GM23338 (cell line): ENCODE results near the gene CRISPLD2. TPM values are rescaled to one million over a fixed set of nuclear protein-coding genes. Genes with fewer than 3 reads are reported as not detected.

Source experiments
- ATAC-seq: fragments of 200-7000 bp; cut with Tn5 transposase; 3 replicates; pipeline ENCODE4 v1.9.1; 2020
- DNase-seq: peaks from one replicate; pipeline ENCODE4 v3.0.0-alpha.2; 2015; ENCODE audit warnings: low spot score
- H2AFZ ChIP-seq: fragments of 200-600 bp; sonication (generic); 2 replicates; pipeline ENCODE4 v1.8.0; 2016; ENCODE audit warnings: antibody characterized with exemption, mild to moderate bottlenecking, moderate library complexity
- H3F3A ChIP-seq: fragments of 200-600 bp; sonication (generic); replicated peaks from 2 replicates; pipeline ENCODE4 v1.8.0; 2017; ENCODE audit warnings: antibody characterized with exemption, mixed run types, low read depth
- H3K27ac ChIP-seq: fragments of 200-600 bp; sonication (generic); 2 replicates; pipeline ENCODE4 v1.6.1; 2016; ENCODE audit warnings: low read depth
- H3K27me3 ChIP-seq: fragments of 200-600 bp; sonication (generic); 2 replicates; pipeline ENCODE4 v1.8.0; 2016; ENCODE audit warnings: mild to moderate bottlenecking, mixed run types, moderate library complexity; ENCODE audit not compliant: insufficient read depth
- H3K36me3 ChIP-seq: fragments of 200-600 bp; sonication (generic); 2 replicates; pipeline ENCODE4 v1.8.0; 2016; ENCODE audit warnings: mild to moderate bottlenecking; ENCODE audit not compliant: insufficient read depth
- H3K4me1 ChIP-seq: fragments of 200-600 bp; sonication (generic); 2 replicates; pipeline ENCODE4 v1.8.0; 2016; ENCODE audit warnings: mild to moderate bottlenecking, moderate library complexity; ENCODE audit not compliant: insufficient read depth
- H3K4me2 ChIP-seq: fragments of 200-600 bp; sonication (generic); 2 replicates; pipeline ENCODE4 v1.7.1; 2017; ENCODE audit warnings: mixed run types
- H3K4me3 ChIP-seq: fragments of 200-600 bp; sonication (generic); 2 replicates; pipeline ENCODE4 v1.6.1; 2016; ENCODE audit warnings: mixed run types
- H3K79me2 ChIP-seq: fragments of 200-600 bp; sonication (generic); replicated peaks from 2 replicates; pipeline ENCODE4 v1.8.0; 2017; ENCODE audit warnings: mild to moderate bottlenecking; ENCODE audit not compliant: insufficient read depth
- H3K9me2 ChIP-seq: fragments of 200-600 bp; sonication (generic); 2 replicates; pipeline ENCODE4 v1.8.0; 2017; ENCODE audit not compliant: insufficient read depth
- H4K20me1 ChIP-seq: fragments of 200-600 bp; sonication (generic); replicated peaks from 2 replicates; pipeline ENCODE4 v1.8.0; 2017; ENCODE audit warnings: mild to moderate bottlenecking; ENCODE audit not compliant: insufficient read depth
- H3K27ac Mint-ChIP-seq: 2 replicates; pipeline ENCODE4 v1.8.0; 2020; ENCODE audit warnings: inconsistent platforms, mild to moderate bottlenecking, moderate library complexity, mixed read lengths
- H3K27me3 Mint-ChIP-seq: 3 replicates; pipeline ENCODE4 v1.8.0; 2022; ENCODE audit warnings: low read depth, mild to moderate bottlenecking, moderate library complexity, mixed read lengths, inconsistent platforms; ENCODE audit not compliant: insufficient read depth, poor library complexity
- H3K36me3 Mint-ChIP-seq: 3 replicates; pipeline ENCODE4 v1.8.0; 2021; ENCODE audit warnings: low read depth, mild to moderate bottlenecking, inconsistent platforms, moderate library complexity, mixed read lengths
- H3K4me1 Mint-ChIP-seq: 3 replicates; pipeline ENCODE4 v1.8.0; 2020; ENCODE audit warnings: mild to moderate bottlenecking, inconsistent platforms, mixed read lengths
- H3K4me3 Mint-ChIP-seq: 3 replicates; pipeline ENCODE4 v1.8.0; 2021; ENCODE audit warnings: moderate library complexity, mild to moderate bottlenecking, inconsistent platforms, mixed read lengths
- H3K9me3 Mint-ChIP-seq: 3 replicates; pipeline ENCODE4 v1.8.0; 2020; ENCODE audit warnings: moderate library complexity, mild to moderate bottlenecking, inconsistent platforms, mixed read lengths
- CREB1 ChIP-seq: fragments of 250-450 bp; sonication (Bioruptor Pico); IDR thresholded peaks from 2 replicates; pipeline ENCODE4 v1.5.0; 2020; ENCODE audit warnings: low read depth, mild to moderate bottlenecking, moderate library complexity
- NANOG ChIP-seq: IDR thresholded peaks from 2 replicates; pipeline ENCODE4 v1.6.1; 2016; ENCODE audit warnings: antibody characterized with exemption, borderline replicate concordance
- POLR2AphosphoS5 ChIP-seq: IDR thresholded peaks from 2 replicates; pipeline ENCODE4 v1.6.1; 2016; ENCODE audit warnings: antibody characterized with exemption, low read depth
- polyA plus RNA-seq: library from polyadenylated mRNA; unstranded; fragments of >200 nt; fragmentation: Nextera tagmentation; extraction: Ambion mirVana; gene quantifications from 2 replicates; pipeline ENCODE4 v1.2.1, GENCODE V29; 2016
- total RNA-seq: library from RNA; depleted of rRNA; stranded (reverse); fragments of >200 nt; shearing (Covaris generic); gene quantifications from 2 replicates; pipeline ENCODE4 v1.2.3, GENCODE V29; 2014
- TF ChIP-seq, protein P1 (sequence below), 2 experiments: fragments of 200-600 bp in 1 of 2; sonication (generic) in 1 of 2; conservative IDR thresholded peaks; 2 replicates each; pipeline versions ENCODE4 v1.5.1 to v1.6.1; 2016 to 2017; ENCODE audit warnings: antibody characterized with exemption in 2 of 2, low read depth in 2 of 2, mild to moderate bottlenecking in 2 of 2, moderate library complexity in 1 of 2
- TF ChIP-seq, protein P2 (sequence below): IDR thresholded peaks from 2 replicates; pipeline ENCODE4 v1.6.1; 2016; ENCODE audit warnings: antibody characterized with exemption
- TF ChIP-seq, protein P3 (sequence below): fragments of 250-450 bp; sonication (Bioruptor Pico); IDR thresholded peaks from 2 replicates; pipeline ENCODE4 v1.5.0; 2020; ENCODE audit warnings: mild to moderate bottlenecking, moderate library complexity

Gene CRISPLD2
- total and polyA plus RNA-seq, 2 experiments from 2014 or later = 2.6 to 8.3 TPM

DNA sequence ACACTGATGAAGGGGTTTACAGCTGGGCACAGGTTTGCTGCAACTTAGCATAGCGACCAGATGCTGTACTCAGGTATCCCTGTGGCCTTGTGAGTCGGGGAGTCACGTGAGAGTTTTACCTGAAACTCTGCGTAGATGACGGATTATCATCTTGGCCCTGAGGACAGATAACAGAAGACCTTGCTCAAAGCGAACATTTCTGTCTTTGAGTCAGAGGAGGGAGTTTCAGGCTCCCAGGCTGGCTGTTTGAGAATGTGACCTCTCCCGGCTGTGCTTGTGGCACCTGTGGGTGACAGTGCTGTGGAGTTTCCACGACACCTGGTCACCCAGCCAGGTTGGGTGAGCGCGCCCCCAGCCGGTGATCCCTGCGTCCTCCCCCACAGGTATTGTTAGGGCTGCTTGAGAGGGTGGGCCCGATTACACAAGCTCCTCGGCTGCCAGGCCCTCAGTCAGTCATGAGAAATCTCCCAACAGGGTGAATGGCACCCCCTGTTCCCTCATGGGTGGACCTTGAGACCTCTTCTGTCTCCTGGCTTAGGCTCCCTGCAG, 44.4 kb upstream of the CRISPLD2 start:
- H3K36me3 Mint-ChIP-seq = peaks cover 93% of the 10 kb centered on the region
- H3K27ac ChIP-seq = no peak overlapping the region
- TF ChIP-seq CREB1 (CRISPR knock-in tag) = no peak
- TF ChIP-seq, protein P1, sequence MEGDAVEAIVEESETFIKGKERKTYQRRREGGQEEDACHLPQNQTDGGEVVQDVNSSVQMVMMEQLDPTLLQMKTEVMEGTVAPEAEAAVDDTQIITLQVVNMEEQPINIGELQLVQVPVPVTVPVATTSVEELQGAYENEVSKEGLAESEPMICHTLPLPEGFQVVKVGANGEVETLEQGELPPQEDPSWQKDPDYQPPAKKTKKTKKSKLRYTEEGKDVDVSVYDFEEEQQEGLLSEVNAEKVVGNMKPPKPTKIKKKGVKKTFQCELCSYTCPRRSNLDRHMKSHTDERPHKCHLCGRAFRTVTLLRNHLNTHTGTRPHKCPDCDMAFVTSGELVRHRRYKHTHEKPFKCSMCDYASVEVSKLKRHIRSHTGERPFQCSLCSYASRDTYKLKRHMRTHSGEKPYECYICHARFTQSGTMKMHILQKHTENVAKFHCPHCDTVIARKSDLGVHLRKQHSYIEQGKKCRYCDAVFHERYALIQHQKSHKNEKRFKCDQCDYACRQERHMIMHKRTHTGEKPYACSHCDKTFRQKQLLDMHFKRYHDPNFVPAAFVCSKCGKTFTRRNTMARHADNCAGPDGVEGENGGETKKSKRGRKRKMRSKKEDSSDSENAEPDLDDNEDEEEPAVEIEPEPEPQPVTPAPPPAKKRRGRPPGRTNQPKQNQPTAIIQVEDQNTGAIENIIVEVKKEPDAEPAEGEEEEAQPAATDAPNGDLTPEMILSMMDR (conservative IDR thresholded peaks at IDR 0.05; ENCODE audit: low read depth in 2 of 2) = 0 out of 4 replicates have a peak, but pooled peaks of 1 of the 2 experiments have one; percentile 4
- no peak overlapping the region for H3K4me3 Mint-ChIP-seq
- H3K4me2 ChIP-seq = no peak overlapping the region
- no peaks in the 10 kb centered on the region for H3K4me1 ChIP-seq
- peaks cover 18% of the 10 kb centered on the region; the same call in 1 of the 2 replicates for H3F3A ChIP-seq
- no peak overlapping the region for H2AFZ ChIP-seq
- H3K4me3 ChIP-seq = no peak overlapping the region
- H3K27me3 Mint-ChIP-seq = peaks cover 2% of the 10 kb centered on the region
- H3K9me2 ChIP-seq = no peaks in the 10 kb centered on the region
- peaks cover 66% of the 10 kb centered on the region for H3K36me3 ChIP-seq
- peak overlapping the region; percentile 19; the same call in 1 of the 2 replicates for H3K27ac Mint-ChIP-seq
- no peaks in the 10 kb centered on the region for H3K9me3 Mint-ChIP-seq
- H3K27me3 ChIP-seq = no peaks in the 10 kb centered on the region
- ATAC-seq (no peak), DNase-seq (no peak)
- peaks cover 11% of the 10 kb centered on the region; the same call in 1 of the 2 replicates for H3K79me2 ChIP-seq
- H3K4me1 Mint-ChIP-seq = no peaks in the 10 kb centered on the region
- H4K20me1 ChIP-seq = peaks cover 20% of the 10 kb centered on the region

DNA sequence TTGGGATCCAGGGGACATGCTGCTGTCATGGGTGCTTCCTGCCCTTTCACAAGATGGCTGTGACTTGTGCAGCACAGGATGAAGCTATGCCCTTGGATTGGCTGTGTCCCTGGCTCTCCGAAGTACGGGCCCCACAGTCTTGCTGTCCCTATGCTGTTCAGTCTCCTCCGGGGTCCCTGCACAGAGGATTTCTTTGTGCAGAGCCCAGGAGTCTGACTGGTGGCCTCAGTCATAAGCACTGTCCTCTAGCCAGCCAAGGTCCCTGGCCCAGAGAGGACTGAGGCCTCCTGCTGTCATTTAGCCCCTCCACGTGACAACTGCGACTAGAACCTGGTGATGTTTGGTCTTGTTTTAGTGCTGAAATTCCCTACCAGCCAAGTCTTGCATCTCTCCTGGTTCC, 42.4 kb upstream of the CRISPLD2 start:
- Histone ChIP-seq H3K36me3 (peaks cover 57% of the 10 kb centered on the region), H3F3A (peaks cover 20% of the 10 kb centered on the region), H3K27me3 (no peaks in the 10 kb centered on the region), H2AFZ (no peak overlapping the region), H3K79me2 (no peaks in the 10 kb centered on the region; the same call in 1 of the 2 replicates), H3K9me2 (no peaks in the 10 kb centered on the region), H3K4me2 (no peak overlapping the region), H3K4me1 (no peaks in the 10 kb centered on the region), H3K4me3 (no peak overlapping the region), H3K27ac (no peak overlapping the region), H4K20me1 (peaks cover 9% of the 10 kb centered on the region)
- Mint-ChIP-seq H3K9me3 (no peaks in the 10 kb centered on the region), H3K27ac (no peak overlapping the region), H3K36me3 (peaks cover 82% of the 10 kb centered on the region), H3K27me3 (no peaks in the 10 kb centered on the region), H3K4me1 (no peaks in the 10 kb centered on the region), H3K4me3 (no peak overlapping the region)
- no peak for ATAC-seq
- DNase-seq = no peak
- TF ChIP-seq NANOG (no peak), POLR2AphosphoS5 (no peak)
- TF ChIP-seq, protein P2, sequence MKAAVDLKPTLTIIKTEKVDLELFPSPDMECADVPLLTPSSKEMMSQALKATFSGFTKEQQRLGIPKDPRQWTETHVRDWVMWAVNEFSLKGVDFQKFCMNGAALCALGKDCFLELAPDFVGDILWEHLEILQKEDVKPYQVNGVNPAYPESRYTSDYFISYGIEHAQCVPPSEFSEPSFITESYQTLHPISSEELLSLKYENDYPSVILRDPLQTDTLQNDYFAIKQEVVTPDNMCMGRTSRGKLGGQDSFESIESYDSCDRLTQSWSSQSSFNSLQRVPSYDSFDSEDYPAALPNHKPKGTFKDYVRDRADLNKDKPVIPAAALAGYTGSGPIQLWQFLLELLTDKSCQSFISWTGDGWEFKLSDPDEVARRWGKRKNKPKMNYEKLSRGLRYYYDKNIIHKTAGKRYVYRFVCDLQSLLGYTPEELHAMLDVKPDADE = no peak
- TF ChIP-seq, protein P3, sequence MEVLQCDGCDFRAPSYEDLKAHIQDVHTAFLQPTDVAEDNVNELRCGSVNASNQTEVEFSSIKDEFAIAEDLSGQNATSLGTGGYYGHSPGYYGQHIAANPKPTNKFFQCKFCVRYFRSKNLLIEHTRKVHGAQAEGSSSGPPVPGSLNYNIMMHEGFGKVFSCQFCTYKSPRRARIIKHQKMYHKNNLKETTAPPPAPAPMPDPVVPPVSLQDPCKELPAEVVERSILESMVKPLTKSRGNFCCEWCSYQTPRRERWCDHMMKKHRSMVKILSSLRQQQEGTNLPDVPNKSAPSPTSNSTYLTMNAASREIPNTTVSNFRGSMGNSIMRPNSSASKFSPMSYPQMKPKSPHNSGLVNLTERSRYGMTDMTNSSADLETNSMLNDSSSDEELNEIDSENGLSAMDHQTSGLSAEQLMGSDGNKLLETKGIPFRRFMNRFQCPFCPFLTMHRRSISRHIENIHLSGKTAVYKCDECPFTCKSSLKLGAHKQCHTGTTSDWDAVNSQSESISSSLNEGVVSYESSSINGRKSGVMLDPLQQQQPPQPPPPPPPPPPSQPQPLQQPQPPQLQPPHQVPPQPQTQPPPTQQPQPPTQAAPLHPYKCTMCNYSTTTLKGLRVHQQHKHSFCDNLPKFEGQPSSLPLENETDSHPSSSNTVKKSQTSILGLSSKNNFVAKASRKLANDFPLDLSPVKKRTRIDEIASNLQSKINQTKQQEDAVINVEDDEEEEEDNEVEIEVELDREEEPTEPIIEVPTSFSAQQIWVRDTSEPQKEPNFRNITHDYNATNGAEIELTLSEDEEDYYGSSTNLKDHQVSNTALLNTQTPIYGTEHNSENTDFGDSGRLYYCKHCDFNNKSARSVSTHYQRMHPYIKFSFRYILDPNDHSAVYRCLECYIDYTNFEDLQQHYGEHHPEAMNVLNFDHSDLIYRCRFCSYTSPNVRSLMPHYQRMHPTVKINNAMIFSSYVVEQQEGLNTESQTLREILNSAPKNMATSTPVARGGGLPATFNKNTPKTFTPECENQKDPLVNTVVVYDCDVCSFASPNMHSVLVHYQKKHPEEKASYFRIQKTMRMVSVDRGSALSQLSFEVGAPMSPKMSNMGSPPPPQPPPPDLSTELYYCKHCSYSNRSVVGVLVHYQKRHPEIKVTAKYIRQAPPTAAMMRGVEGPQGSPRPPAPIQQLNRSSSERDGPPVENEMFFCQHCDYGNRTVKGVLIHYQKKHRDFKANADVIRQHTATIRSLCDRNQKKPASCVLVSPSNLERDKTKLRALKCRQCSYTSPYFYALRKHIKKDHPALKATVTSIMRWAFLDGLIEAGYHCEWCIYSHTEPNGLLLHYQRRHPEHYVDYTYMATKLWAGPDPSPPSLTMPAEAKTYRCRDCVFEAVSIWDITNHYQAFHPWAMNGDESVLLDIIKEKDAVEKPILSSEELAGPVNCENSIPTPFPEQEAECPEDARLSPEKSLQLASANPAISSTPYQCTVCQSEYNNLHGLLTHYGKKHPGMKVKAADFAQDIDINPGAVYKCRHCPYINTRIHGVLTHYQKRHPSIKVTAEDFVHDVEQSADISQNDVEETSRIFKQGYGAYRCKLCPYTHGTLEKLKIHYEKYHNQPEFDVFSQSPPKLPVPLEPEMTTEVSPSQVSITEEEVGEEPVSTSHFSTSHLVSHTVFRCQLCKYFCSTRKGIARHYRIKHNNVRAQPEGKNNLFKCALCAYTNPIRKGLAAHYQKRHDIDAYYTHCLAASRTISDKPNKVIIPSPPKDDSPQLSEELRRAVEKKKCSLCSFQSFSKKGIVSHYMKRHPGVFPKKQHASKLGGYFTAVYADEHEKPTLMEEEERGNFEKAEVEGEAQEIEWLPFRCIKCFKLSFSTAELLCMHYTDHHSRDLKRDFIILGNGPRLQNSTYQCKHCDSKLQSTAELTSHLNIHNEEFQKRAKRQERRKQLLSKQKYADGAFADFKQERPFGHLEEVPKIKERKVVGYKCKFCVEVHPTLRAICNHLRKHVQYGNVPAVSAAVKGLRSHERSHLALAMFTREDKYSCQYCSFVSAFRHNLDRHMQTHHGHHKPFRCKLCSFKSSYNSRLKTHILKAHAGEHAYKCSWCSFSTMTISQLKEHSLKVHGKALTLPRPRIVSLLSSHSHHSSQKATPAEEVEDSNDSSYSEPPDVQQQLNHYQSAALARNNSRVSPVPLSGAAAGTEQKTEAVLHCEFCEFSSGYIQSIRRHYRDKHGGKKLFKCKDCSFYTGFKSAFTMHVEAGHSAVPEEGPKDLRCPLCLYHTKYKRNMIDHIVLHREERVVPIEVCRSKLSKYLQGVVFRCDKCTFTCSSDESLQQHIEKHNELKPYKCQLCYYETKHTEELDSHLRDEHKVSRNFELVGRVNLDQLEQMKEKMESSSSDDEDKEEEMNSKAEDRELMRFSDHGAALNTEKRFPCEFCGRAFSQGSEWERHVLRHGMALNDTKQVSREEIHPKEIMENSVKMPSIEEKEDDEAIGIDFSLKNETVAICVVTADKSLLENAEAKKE = no peak
